GM10248 (cell line): Measurements from ENCODE around the gene PPARGC1A.

Experiments used
- CTCF ChIA-PET: fragments of 300-600 bp; sonication (Branson Sonifier 250); formaldehyde crosslinking; extraction: SDS; loops from one replicate; lab custom pipeline; 2021; ENCODE audit warnings: antibody characterized with exemption; lab: Yijun Ruan, JAX
- POLR2A ChIA-PET: fragments of 350-650 bp; sonication (Branson Sonifier 250); formaldehyde crosslinking; extraction: SDS; loops from one replicate; lab custom pipeline; 2020; ENCODE audit warnings: antibody characterized with exemption; lab: Yijun Ruan, JAX
- DNase-seq: peaks from one replicate; pipeline ENCODE4 v3.0.0; 2012; ENCODE audit errors: extremely low spot score
- CTCF ChIP-seq: IDR thresholded peaks from 2 replicates; pipeline ENCODE4 v1.5.1; 2012; ENCODE audit warnings: mild to moderate bottlenecking, low read depth; ENCODE audit errors: extremely low read depth, missing control alignments, control extremely low read depth

PPARGC1A gene

GRCh38 chr4:23839279-23839678 is 50.6 kb downstream of the PPARGC1A start:
- no peak for DNase-seq
- POLR2A ChIA-PET = no interaction called here
- TF ChIP-seq CTCF = no peak
- CTCF ChIA-PET = interaction anchor here (1.7 kb wide), 1 partner anchor 11 kb away, joined by 4 read pairs; no protein-coding TSS in a partner anchor

GRCh38 chr4:23838607-23839006 is 51.2 kb downstream of the PPARGC1A start:
- TF ChIP-seq CTCF = no peak
- ChIA-PET CTCF (no interaction called here), POLR2A (no interaction called here)
- no peak for DNase-seq

- TF ChIP-seq CTCF = no peak
- CTCF ChIA-PET = no interaction called here
- DNase-seq = no peak
- POLR2A ChIA-PET = no interaction called here
Measured at GRCh38 chr4:23838131-23838530, 51.7 kb downstream of the PPARGC1A start.

GRCh38 chr4:23837371-23837770 is 52.5 kb downstream of the PPARGC1A start:
- TF ChIP-seq CTCF = no peak
- POLR2A ChIA-PET = no interaction called here

GRCh38 chr4:23835774-23836478 is 53.9 kb downstream of the PPARGC1A start:
- CTCF ChIA-PET = no interaction called here
- no peak for TF ChIP-seq CTCF
- no peak for DNase-seq
- POLR2A ChIA-PET = no interaction called here

More at GRCh38 chr4:23837371-23837770, 52.5 kb downstream of the PPARGC1A start:
- CTCF ChIA-PET = no interaction called here
- DNase-seq = no peak

GRCh38 chr4:23828779-23829178 is 61.1 kb downstream of the PPARGC1A start:
- no peak for TF ChIP-seq CTCF
- ChIA-PET POLR2A (no interaction called here), CTCF (interaction anchor here (0.7 to 1.9 kb wide), 7 partner anchors 9 to 41 kb away, joined by 3 to 7 read pairs (median 3); no protein-coding TSS in a partner anchor)
- DNase-seq = no peak
